ENCODE results near the gene RUNX2. TPM values are rescaled to one million over a fixed set of nuclear protein-coding genes. Genes with fewer than 3 reads are reported as not detected.

The RUNX2 gene
- total and polyA plus RNA-seq, 10 of the 15 experiments (the other 5 are each of a cell fraction or from before 2014, with no cell fraction given), result 0.01 to 0.77 (median 0.15) TPM; not detected in 3

GRCh38 chr6:45679163-45679562, 351.0 kb downstream of the RUNX2 start (continued):
- TF ChIP-seq ZBTB4 (CRISPR knock-in tag; IDR thresholded peaks at IDR 0.05), result no peak
- TF ChIP-seq MEF2B (IDR thresholded peaks at IDR 0.05; ENCODE audit: partially characterized antibody, poor library complexity, severe bottlenecking), result no peak
- no peak for TF ChIP-seq RUNX3 (IDR thresholded peaks at IDR 0.05; ENCODE audit: low read length)
- no peak for TF ChIP-seq GATAD2B (conservative IDR thresholded peaks at IDR 0.05; ENCODE audit: low read depth)
- TF ChIP-seq WRNIP1 (IDR thresholded peaks at IDR 0.05; ENCODE audit: borderline replicate concordance, low read depth, low read length), result no peak
- TF ChIP-seq MYB (IDR thresholded peaks at IDR 0.05; ENCODE audit: borderline replicate concordance, low read depth, low read length), result no peak

GRCh38 chr6:45679631-45680030, 351.5 kb downstream of the RUNX2 start:
- no peak overlapping the region for H3K27ac ChIP-seq (ENCODE audit: control insufficient read depth, insufficient read depth)
- no peak for FAIRE-seq
- intact Hi-C loops (cut with micrococcal nuclease; ENCODE audit: unreplicated experiment) (loop anchor here (5.0 to 10.0 kb wide), 3 partner anchors 153 to 812 kb away; no protein-coding TSS in a partner anchor), in situ Hi-C loops (cut with MboI) (no loop called here)
- H3K4me3 ChIP-seq, result no peak overlapping the region
- H3K4me1 ChIP-seq (ENCODE audit: control insufficient read depth, insufficient read depth, low read length), result peaks cover 19% of the 10 kb centered on the region
- no peaks in the 10 kb centered on the region; the same call in 1 of the 2 replicates for H4K20me1 ChIP-seq (ENCODE audit: control insufficient read depth, insufficient read depth)
- no peak overlapping the region for H3K4me2 ChIP-seq (ENCODE audit: control insufficient read depth, insufficient read depth)
- no peak overlapping the region for H2AFZ ChIP-seq (ENCODE audit: control insufficient read depth, low read depth, low read length)
- BruUV-seq (replicated peaks), result no TSS peak
- no peaks in the 10 kb centered on the region for H3K79me2 ChIP-seq (ENCODE audit: control insufficient read depth, insufficient read depth, low read length)
- ChIA-PET CTCF (interaction anchor here (1.0 to 1.3 kb wide), 2 partner anchors 35 to 62 kb away, joined by 3 to 4 read pairs; no protein-coding TSS in a partner anchor), RAD21 (ENCODE audit: unreplicated experiment) (no interaction called here), SMC1A (ENCODE audit: uncharacterized antibody, unreplicated experiment) (interaction anchor here (0.7 to 1.4 kb wide), 3 partner anchors 25 to 172 kb away, joined by 3 to 4 read pairs (median 3); no protein-coding TSS in a partner anchor), POLR2A (interaction anchor here (1.1 kb wide), 1 partner anchor 34 kb away, joined by 4 read pairs; no protein-coding TSS in a partner anchor)
- DNase-seq (ENCODE audit: low read depth, low spot score), result no peak
- H3K36me3 ChIP-seq (ENCODE audit: control insufficient read depth in 2 of 2, insufficient read depth in 2 of 2, low read length in 1 of 2), result no peaks in the 10 kb centered on the region
- TF ChIP-seq EP300 (IDR thresholded peaks at IDR 0.05; ENCODE audit: borderline replicate concordance in 1 of 2, control insufficient read depth in 1 of 2, low read depth in 2 of 2, low read length in 2 of 2), result 0 out of 4 replicates have a peak, but pooled peaks of 1 of the 2 experiments have one; percentile 11
- no peak for TF ChIP-seq E4F1 (IDR thresholded peaks at IDR 0.05; ENCODE audit: borderline replicate concordance, partially characterized antibody)
- no peak for TF ChIP-seq TCF12 (IDR thresholded peaks at IDR 0.05; ENCODE audit: low read depth, low read length)
- peak in 1 of 2 experiments; percentile 13; a peak in 1 of 4 replicates for TF ChIP-seq IKZF2 (IDR thresholded peaks at IDR 0.05)
- TF ChIP-seq RUNX3 (IDR thresholded peaks at IDR 0.05; ENCODE audit: low read length), result peak; percentile 55
- TF ChIP-seq BHLHE40 (IDR thresholded peaks at IDR 0.05; ENCODE audit: borderline replicate concordance in 1 of 2, low read depth in 2 of 2, low read length in 1 of 2), result no peak
- TF ChIP-seq SPI1 (IDR thresholded peaks at IDR 0.05; ENCODE audit: borderline replicate concordance, insufficient read depth, low read depth, low read length), result peak; percentile 38; the same call in 1 of the 2 replicates
- TF ChIP-seq TBL1XR1 (IDR thresholded peaks at IDR 0.05; ENCODE audit: low read depth, low read length), result no peak
- TF ChIP-seq EZH2 (IDR thresholded peaks at IDR 0.05; ENCODE audit: borderline replicate concordance, control insufficient read depth, low read depth, low read length), result no peak
- no peak for TF ChIP-seq KAT2A (conservative IDR thresholded peaks at IDR 0.05; ENCODE audit: control insufficient read depth, low read depth, low read length)
- TF ChIP-seq STAT1 (conservative IDR thresholded peaks at IDR 0.05), result no peak
- no peak for TF ChIP-seq MTA2 (IDR thresholded peaks at IDR 0.05; ENCODE audit: low read depth)
- WGBS (ENCODE audit: insufficient coverage, insufficient replicate concordance, low lambda C conversion rate, missing lambda C conversion rate), result 25% methylated on average over 2 of the region's 2 CpGs
- H3K27me3 ChIP-seq (replicated peaks in 1 of 2; ENCODE audit: control insufficient read depth in 2 of 2, insufficient read depth in 2 of 2, low read length in 1 of 2), result no peaks in the 10 kb centered on the region; a peak in 2 of 4 replicates
- no peak for ATAC-seq
- H3K9me3 ChIP-seq (replicated peaks; ENCODE audit: control insufficient read depth, insufficient read depth, low read length), result peaks cover 12% of the 10 kb centered on the region
- no peak overlapping the region for H3K9ac ChIP-seq (ENCODE audit: control insufficient read depth, insufficient read depth, low read length)
